GM12892 (cell line): ENCODE data around the gene AHRR.

Source experiments
- DNase-seq: peaks from one replicate; pipeline ENCODE4 v3.0.0; 2011; ENCODE audit not compliant: insufficient read length
- FAIRE-seq: peaks from 2 replicates; lab custom pipeline; 2011; peaks lifted over from hg19 to GRCh38; lab: Jason Lieb, UNC
- POLR2A ChIP-seq: IDR thresholded peaks from 2 replicates; pipeline ENCODE4 v1.6.1; 2011; ENCODE audit warnings: low read depth, low read length, control low read depth
- POLR2AphosphoS5 ChIP-seq: IDR thresholded peaks from 2 replicates; pipeline ENCODE4 v1.6.1; 2011; ENCODE audit warnings: low read depth, low read length, control low read depth
- TAF1 ChIP-seq: IDR thresholded peaks from 2 replicates; pipeline ENCODE4 v1.6.1; 2011; ENCODE audit warnings: low read depth, mild to moderate bottlenecking, control low read depth, low read length, borderline replicate concordance

AHRR gene

GRCh38 chr5:355958-356357, 34.4 kb downstream of the AHRR start:
- no peak for FAIRE-seq
- DNase-seq = no peak
- TF ChIP-seq TAF1 (no peak), POLR2AphosphoS5 (no peak), POLR2A (no peak)

- no peak for FAIRE-seq
- DNase-seq = no peak
- TF ChIP-seq TAF1 (no peak), POLR2A (no peak), POLR2AphosphoS5 (no peak)
Observed at GRCh38 chr5:359301-359897, 37.9 kb downstream of the AHRR start.

GRCh38 chr5:360257-361027, 38.9 kb downstream of the AHRR start:
- no peak for TF ChIP-seq POLR2A
- TF ChIP-seq TAF1 = no peak
- TF ChIP-seq POLR2AphosphoS5 = no peak
- FAIRE-seq (no peak), DNase-seq (no peak)

- FAIRE-seq (no peak), DNase-seq (no peak)
- TF ChIP-seq POLR2A (no peak), POLR2AphosphoS5 (no peak), TAF1 (no peak)
Observed at GRCh38 chr5:362189-362588, 40.7 kb downstream of the AHRR start.

- no peak for TF ChIP-seq TAF1
- TF ChIP-seq POLR2A = no peak
- no peak for TF ChIP-seq POLR2AphosphoS5
- no peak for DNase-seq
- FAIRE-seq = no peak
Observed at GRCh38 chr5:362978-363765, 41.7 kb downstream of the AHRR start.

DNA sequence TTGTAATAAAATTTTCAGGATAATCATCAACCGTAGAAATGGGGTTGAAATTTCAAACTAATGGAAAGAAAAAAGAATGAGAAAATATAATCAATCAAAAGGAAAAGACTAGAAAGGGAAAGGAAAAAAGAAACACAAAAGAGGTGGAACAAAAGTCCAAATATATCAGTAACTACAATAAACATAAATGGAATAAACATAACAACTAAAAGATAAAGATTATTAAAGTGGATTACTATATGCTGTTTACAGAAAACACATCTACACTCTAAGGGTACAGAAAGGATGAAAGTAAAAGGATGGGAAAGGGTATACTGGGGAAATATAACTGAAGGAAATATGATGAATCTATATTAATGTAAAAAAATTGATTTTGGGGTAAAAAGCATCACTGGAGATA, 43.0 kb downstream of the AHRR start:
- FAIRE-seq = no peak
- no peak for DNase-seq
- TF ChIP-seq POLR2A (no peak), POLR2AphosphoS5 (no peak), TAF1 (no peak)

GRCh38 chr5:366541-367357, 45.2 kb downstream of the AHRR start:
- DNase-seq (no peak), FAIRE-seq (no peak)
- TF ChIP-seq POLR2AphosphoS5 (no peak), POLR2A (no peak), TAF1 (no peak)

DNA sequence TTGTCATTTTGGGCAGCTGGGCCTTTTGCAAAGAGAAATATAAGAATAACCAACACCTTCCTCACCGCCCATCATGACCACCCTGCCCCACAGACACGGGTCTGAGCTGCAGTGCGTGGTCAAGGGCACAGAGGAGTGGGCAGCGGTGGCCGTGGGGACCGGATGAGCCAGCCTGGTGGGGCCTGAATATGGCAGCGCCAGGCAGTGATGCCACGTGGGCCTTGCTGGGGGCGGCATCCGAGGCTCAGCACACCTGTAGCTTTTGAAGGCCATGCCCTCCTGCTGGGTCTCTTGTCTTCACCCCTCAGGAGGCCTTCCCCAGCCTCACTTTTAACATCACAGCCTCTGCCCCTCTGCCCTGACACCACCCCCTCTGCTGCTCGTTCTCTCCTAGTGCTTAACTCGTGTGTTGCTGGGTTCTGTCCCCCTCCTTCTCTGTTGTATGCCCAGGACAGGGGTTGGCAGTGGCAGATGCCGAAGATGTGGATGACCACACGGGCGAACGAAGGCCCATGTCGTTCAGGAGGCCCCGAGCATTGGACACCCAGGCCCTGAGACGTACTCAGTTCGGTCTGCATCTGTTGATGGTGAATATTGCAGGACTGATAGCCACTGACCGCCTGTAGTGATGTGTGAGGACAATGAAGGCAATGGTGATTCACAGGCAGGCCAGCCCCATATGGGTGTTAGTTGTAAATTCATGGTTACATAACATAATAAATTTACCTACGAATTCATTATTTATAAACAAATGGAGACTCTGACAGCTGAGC, 46.0 kb downstream of the AHRR start:
- no peak for FAIRE-seq
- no peak for DNase-seq
- TF ChIP-seq TAF1 (no peak), POLR2A (no peak), POLR2AphosphoS5 (no peak)

- no peak for DNase-seq
- TF ChIP-seq POLR2A (no peak), POLR2AphosphoS5 (no peak), TAF1 (no peak)
- FAIRE-seq = peak; percentile 95
Observed at GRCh38 chr5:368183-369084, 46.9 kb downstream of the AHRR start.
